HG03354 (cell line): ENCODE results near the gene MFSD2A.
A peak's percentile ranks its signal among the peaks of the same experiment; 100 is the strongest.
"Not testable (repeated sequence)": the region's sequence is repeated elsewhere in the genome, so short reads cannot be mapped to it uniquely, and the experiment has no call there.

Source experiments
- ATAC-seq: cut with Tn5 transposase; IDR thresholded peaks from one replicate; pipeline ENCODE4 v1.9.1; 2021; ENCODE audit warnings: mild to moderate bottlenecking; ENCODE audit not compliant: unreplicated experiment, poor library complexity, severe bottlenecking

The MFSD2A gene

GRCh38 chr1:39954870-39955546 lies at the start of gene MFSD2A:
Gene MFSD2A (plus strand): TSS chr1:39955145. CDS start chr1:39955293, 148 bp downstream.
- peak; percentile 90 for ATAC-seq

- no peak for ATAC-seq
Measured at GRCh38 chr1:39905172-39905571, 49.8 kb upstream of the MFSD2A start.

- ATAC-seq = no peak
Measured at GRCh38 chr1:39907528-39908453, 47.2 kb upstream of the MFSD2A start.

- no peak for ATAC-seq
Measured at GRCh38 chr1:39908534-39908933, 46.4 kb upstream of the MFSD2A start.

- no peak for ATAC-seq
Measured at GRCh38 chr1:39910263-39910662, 44.7 kb upstream of the MFSD2A start.

GRCh38 chr1:39913136-39913535 lies 41.8 kb upstream of the MFSD2A start:
- not testable (repeated sequence) for ATAC-seq

- no peak for ATAC-seq
Measured at GRCh38 chr1:39915499-39916129, 39.3 kb upstream of the MFSD2A start.

- no peak for ATAC-seq
Measured at GRCh38 chr1:39917825-39918224, 37.1 kb upstream of the MFSD2A start.

GRCh38 chr1:39919545-39919944 lies 35.4 kb upstream of the MFSD2A start:
- no peak for ATAC-seq

- no peak for ATAC-seq
Measured at GRCh38 chr1:39922251-39922688, 32.7 kb upstream of the MFSD2A start.

GRCh38 chr1:39925721-39926342 lies 29.1 kb upstream of the MFSD2A start:
- no peak for ATAC-seq

- ATAC-seq = no peak
Measured at GRCh38 chr1:39926343-39926793, 28.6 kb upstream of the MFSD2A start.

- ATAC-seq = no peak
Measured at GRCh38 chr1:39926820-39927219, 28.1 kb upstream of the MFSD2A start.

- no peak for ATAC-seq
Measured at GRCh38 chr1:39927538-39927937, 27.4 kb upstream of the MFSD2A start.

- no peak for ATAC-seq
Measured at GRCh38 chr1:39928809-39929587, 25.9 kb upstream of the MFSD2A start.

GRCh38 chr1:39933956-39934941 lies 20.7 kb upstream of the MFSD2A start:
- ATAC-seq = no peak

GRCh38 chr1:39936724-39937491 lies 18.0 kb upstream of the MFSD2A start:
- no peak for ATAC-seq
